Mucosa of descending colon (tissue), 3 donors: ENCODE data around the gene STK40. TPM values are rescaled to one million over a fixed set of nuclear protein-coding genes. Genes with fewer than 3 reads are reported as not detected.

ENCODE experiments used
- ATAC-seq: fragments of 200-7000 bp; cut with Tn5 transposase; one replicate; pipeline ENCODE4 v1.9.1; 2020; ENCODE audit warnings: mild to moderate bottlenecking, moderate library complexity
- DNase-seq, 3 donors: peaks; one replicate each; pipeline ENCODE4 v3.0.0-alpha.2; 2020
- H3K36me3 ChIP-seq: fragments of 200-600 bp; one replicate; pipeline ENCODE4 v1.8.0; 2021; ENCODE audit warnings: low read depth, mild to moderate bottlenecking
- H3K4me1 ChIP-seq: fragments of 200-600 bp; one replicate; pipeline ENCODE4 v1.8.0; 2021; ENCODE audit warnings: low read depth, mild to moderate bottlenecking
- H3K4me3 ChIP-seq: fragments of 200-600 bp; one replicate; pipeline ENCODE4 v1.8.0; 2021; ENCODE audit warnings: mild to moderate bottlenecking
- H3K9me3 ChIP-seq: fragments of 200-600 bp; one replicate; pipeline ENCODE4 v1.8.0; 2021; ENCODE audit warnings: mild to moderate bottlenecking
- intact Hi-C, 2 donors: fragments of 100-400 bp; cut with DNase I in 1 of 2; cut with micrococcal nuclease in 1 of 2; formaldehyde crosslinking; loops; one replicate each; pipeline versions ENCODE4 v1.11.0 to v1.11.1; 2022; cut with DNase I, micrococcal nuclease
- total RNA-seq, 3 donors: library from RNA; stranded (reverse); fragmentation: NEBNext Ultra II Directional in 2 of 3; extraction: Animal tissue kit (Norgen Biotek cat#: 25700) in 2 of 3; gene quantifications; one replicate each; pipeline versions ENCODE4 v1.2.1 to v1.2.4, GENCODE V29; 2021 to 2023
- TF ChIP-seq, protein P1 (sequence below): fragments of 200-600 bp; IDR thresholded peaks from one replicate; pipeline ENCODE4 v1.8.0; 2022; ENCODE audit warnings: antibody characterized with exemption, mild to moderate bottlenecking
- donor health status: DM: no; HTN: no; CAD: no; lungs with moderate emphysema.
- donor health status: DM: no; HTN: no; CAD: no.
- donor health status: DM: no; HTN: yes; CAD: no.

Gene STK40
- total RNA-seq, 3 donors from 2014 or later: 51.5 to 85.0 (median 59.4) TPM

DNA sequence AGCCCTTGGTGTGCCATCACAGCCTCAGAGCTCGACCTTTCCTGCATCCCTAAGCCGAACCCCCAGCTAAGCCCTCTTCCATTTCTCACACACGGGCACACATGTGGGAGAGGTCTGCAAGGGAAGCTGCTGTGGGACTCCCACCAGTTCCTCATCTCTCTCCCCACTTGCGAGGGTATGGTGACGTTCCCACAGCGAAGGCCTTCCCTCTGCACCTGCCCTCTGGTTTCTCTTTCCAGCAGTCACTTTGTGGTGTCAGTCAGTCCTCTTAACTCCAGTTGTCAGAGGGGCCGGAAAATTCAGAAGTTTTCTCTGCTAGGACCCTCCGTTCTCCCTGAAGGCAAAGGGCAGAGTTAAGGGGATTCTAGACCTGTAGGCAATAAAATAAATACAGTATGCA, 5.5 kb upstream of the STK40 start:
- DNase-seq (no peak), ATAC-seq (no peak)
- TF ChIP-seq, protein P1, sequence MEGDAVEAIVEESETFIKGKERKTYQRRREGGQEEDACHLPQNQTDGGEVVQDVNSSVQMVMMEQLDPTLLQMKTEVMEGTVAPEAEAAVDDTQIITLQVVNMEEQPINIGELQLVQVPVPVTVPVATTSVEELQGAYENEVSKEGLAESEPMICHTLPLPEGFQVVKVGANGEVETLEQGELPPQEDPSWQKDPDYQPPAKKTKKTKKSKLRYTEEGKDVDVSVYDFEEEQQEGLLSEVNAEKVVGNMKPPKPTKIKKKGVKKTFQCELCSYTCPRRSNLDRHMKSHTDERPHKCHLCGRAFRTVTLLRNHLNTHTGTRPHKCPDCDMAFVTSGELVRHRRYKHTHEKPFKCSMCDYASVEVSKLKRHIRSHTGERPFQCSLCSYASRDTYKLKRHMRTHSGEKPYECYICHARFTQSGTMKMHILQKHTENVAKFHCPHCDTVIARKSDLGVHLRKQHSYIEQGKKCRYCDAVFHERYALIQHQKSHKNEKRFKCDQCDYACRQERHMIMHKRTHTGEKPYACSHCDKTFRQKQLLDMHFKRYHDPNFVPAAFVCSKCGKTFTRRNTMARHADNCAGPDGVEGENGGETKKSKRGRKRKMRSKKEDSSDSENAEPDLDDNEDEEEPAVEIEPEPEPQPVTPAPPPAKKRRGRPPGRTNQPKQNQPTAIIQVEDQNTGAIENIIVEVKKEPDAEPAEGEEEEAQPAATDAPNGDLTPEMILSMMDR: no peak
- H3K9me3 ChIP-seq: no peaks in the 10 kb centered on the region
- peaks cover 17% of the 10 kb centered on the region for H3K4me1 ChIP-seq
- intact Hi-C loops: no loop called here
- H3K4me3 ChIP-seq: no peak overlapping the region
- H3K36me3 ChIP-seq: no peaks in the 10 kb centered on the region

DNA sequence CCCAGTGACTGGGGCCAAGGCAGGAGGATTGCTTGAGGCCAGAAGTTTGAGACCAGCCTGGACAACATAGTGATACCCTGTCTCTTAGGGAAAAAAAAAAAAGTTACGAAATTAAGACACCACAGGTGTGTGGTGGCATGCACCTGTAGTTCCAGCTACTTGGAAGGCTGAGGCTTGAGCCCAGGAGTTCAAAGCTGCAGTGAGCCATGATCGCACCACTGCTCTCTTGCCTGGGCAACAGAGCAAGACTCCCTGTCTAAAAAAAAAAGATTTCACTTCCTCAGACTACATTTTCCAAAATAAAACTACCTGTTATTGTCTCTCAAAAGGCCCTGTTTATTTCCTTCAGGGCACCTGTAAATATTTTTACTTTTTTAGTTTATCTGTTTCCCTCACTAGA, 4.7 kb upstream of the STK40 start:
- no peak for DNase-seq
- intact Hi-C loops: no loop called here

DNA sequence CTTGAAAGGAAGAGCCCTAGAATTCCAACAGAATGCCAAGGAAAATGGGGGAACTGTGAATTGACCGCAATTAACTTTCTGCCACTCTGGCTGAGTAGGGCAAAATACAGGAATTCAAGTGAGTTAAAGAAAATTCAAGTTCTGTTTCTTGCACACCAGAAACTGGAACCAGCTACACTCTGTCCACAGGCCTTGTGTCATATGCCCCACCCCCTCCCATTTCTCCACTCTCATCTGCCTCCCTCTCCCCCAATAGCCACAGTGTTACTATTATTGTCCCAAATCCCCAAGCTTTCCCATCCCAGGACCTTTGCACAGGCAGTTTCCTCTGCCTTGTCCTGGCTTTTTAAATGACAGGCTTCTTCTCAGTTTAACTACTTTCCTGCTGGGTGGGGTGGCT, 4.3 kb upstream of the STK40 start:
- Histone ChIP-seq H3K4me3 (no peak overlapping the region), H3K36me3 (peaks cover 4% of the 10 kb centered on the region), H3K9me3 (no peaks in the 10 kb centered on the region), H3K4me1 (peaks cover 17% of the 10 kb centered on the region)
- DNase-seq: no peak
- TF ChIP-seq, protein P1: no peak
- intact Hi-C loops: no loop called here
- no peak for ATAC-seq

More for the DNA sequence above, 4.7 kb upstream of the STK40 start:
- Histone ChIP-seq H3K4me1 (peaks cover 17% of the 10 kb centered on the region), H3K9me3 (no peaks in the 10 kb centered on the region), H3K36me3 (peaks cover 4% of the 10 kb centered on the region), H3K4me3 (no peak overlapping the region)
- no peak for ATAC-seq
- TF ChIP-seq, protein P1: no peak

DNA sequence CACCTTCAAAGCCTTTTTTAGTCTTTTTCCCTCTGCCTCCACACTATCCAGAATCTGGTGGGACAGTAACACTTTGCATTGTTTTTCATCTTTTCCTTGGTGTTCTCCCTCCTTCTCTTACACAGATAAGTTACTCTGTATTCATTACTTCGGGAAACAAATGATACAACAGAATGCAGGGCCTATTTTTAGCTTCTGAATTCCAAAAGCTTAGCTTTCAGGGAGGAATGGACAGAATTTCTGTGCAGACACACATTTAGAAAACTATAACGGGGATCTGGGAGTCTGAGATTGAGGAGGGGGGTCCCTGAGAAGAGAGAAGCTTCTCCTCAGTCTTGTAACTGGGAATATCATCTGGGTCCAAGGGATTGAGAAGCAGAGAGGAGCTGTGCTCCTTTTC, 3.5 kb upstream of the STK40 start:
- TF ChIP-seq, protein P1: no peak
- DNase-seq (no peak), ATAC-seq (no peak)
- H3K36me3 ChIP-seq: peaks cover 4% of the 10 kb centered on the region
- intact Hi-C loops: no loop called here
- H3K9me3 ChIP-seq: no peaks in the 10 kb centered on the region
- no peak overlapping the region for H3K4me3 ChIP-seq
- peaks cover 21% of the 10 kb centered on the region for H3K4me1 ChIP-seq

DNA sequence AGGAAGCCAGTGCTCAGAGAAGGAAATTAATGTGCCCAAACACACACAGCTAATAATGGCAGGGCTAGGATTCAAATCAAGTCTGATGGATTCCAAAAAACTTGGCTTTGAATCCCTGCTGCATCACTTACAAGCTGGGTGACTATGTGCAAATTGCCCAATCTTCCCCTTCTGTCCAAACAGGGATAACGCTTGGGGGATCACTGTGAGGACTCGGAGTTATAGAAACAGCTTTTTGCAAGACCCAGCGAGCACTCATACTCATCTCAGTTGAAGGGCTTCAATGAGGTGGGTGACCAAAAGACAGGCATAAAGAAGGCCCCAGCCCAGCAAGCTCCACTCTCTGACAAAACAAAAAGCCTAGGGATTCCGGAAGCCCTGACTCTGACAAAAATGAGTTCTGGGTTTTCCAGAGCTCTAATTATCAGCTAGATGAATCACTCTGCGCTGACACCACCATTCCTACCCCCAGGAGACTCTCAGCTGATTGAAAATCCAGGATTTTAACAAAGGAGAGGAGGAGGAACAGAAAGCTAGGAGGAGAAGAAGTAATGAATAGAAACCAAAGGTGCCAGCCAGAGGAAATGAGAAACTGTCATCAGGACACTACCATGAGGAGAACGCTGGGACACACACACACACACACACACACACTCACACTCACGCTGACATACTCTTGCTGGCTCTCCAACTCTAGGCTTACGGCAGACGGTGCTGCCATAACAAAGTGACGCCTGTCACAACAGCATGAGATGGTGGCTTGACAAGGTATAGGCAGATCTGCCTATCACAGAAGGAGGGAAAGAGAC, 1.6 kb upstream of the STK40 start:
- H3K4me3 ChIP-seq: no peak overlapping the region
- no peaks in the 10 kb centered on the region for H3K9me3 ChIP-seq
- H3K4me1 ChIP-seq: peaks cover 29% of the 10 kb centered on the region
- ATAC-seq (no peak), DNase-seq (no peak)
- TF ChIP-seq, protein P1: no peak
- intact Hi-C loops: no loop called here
- peaks cover 4% of the 10 kb centered on the region for H3K36me3 ChIP-seq
